HG03457 (cell line): ENCODE results near the gene SLC25A3.
"Not testable (repeated sequence)": the region's sequence is repeated elsewhere in the genome, so short reads cannot be mapped to it uniquely, and the experiment has no call there.

Experiments
- ATAC-seq: cut with Tn5 transposase; IDR thresholded peaks from one replicate; pipeline ENCODE4 v1.9.1; 2021; ENCODE audit warnings: moderate number of reproducible peaks; ENCODE audit not compliant: unreplicated experiment

SLC25A3 gene

GRCh38 chr12:98593351-98594049, at the start of gene SLC25A3:
Gene SLC25A3, plus strand, starts transcription at chr12:98593686. Its CDS starts 293 bp downstream, at chr12:98593979.
- peak; percentile 99 for ATAC-seq

- ATAC-seq = no peak
Measured at GRCh38 chr12:98543701-98544100, 49.8 kb upstream of the SLC25A3 start.

GRCh38 chr12:98544751-98545150, 48.7 kb upstream of the SLC25A3 start:
- ATAC-seq = no peak

- no peak for ATAC-seq
Measured at GRCh38 chr12:98549371-98550110, 43.9 kb upstream of the SLC25A3 start.

GRCh38 chr12:98551787-98552186, 41.7 kb upstream of the SLC25A3 start:
- no peak for ATAC-seq

GRCh38 chr12:98558097-98558496, 35.4 kb upstream of the SLC25A3 start:
- ATAC-seq = not testable (repeated sequence)

GRCh38 chr12:98559666-98560065, 33.8 kb upstream of the SLC25A3 start:
- ATAC-seq = no peak

GRCh38 chr12:98561846-98562245, 31.6 kb upstream of the SLC25A3 start:
- no peak for ATAC-seq

GRCh38 chr12:98572010-98572409, 21.5 kb upstream of the SLC25A3 start:
- no peak for ATAC-seq

- ATAC-seq = no peak
Measured at GRCh38 chr12:98574110-98574509, 19.4 kb upstream of the SLC25A3 start.

GRCh38 chr12:98575013-98575412, 18.5 kb upstream of the SLC25A3 start:
- no peak for ATAC-seq

- ATAC-seq = not testable (repeated sequence)
Measured at GRCh38 chr12:98576795-98577194, 16.7 kb upstream of the SLC25A3 start.

GRCh38 chr12:98578392-98578791, 15.1 kb upstream of the SLC25A3 start:
- ATAC-seq = no peak

- ATAC-seq = no peak
Measured at GRCh38 chr12:98578821-98579220, 14.7 kb upstream of the SLC25A3 start.

- ATAC-seq = no peak
Measured at GRCh38 chr12:98579347-98579746, 14.1 kb upstream of the SLC25A3 start.

- no peak for ATAC-seq
Measured at GRCh38 chr12:98579835-98580234, 13.7 kb upstream of the SLC25A3 start.

- ATAC-seq = no peak
Measured at GRCh38 chr12:98580695-98581094, 12.8 kb upstream of the SLC25A3 start.

- no peak for ATAC-seq
Measured at GRCh38 chr12:98581101-98581500, 12.4 kb upstream of the SLC25A3 start.

- no peak for ATAC-seq
Measured at GRCh38 chr12:98582093-98582492, 11.4 kb upstream of the SLC25A3 start.

GRCh38 chr12:98587084-98587483, 6.4 kb upstream of the SLC25A3 start:
- no peak for ATAC-seq

- ATAC-seq = no peak
Measured at GRCh38 chr12:98591209-98591608, 2.3 kb upstream of the SLC25A3 start.

GRCh38 chr12:98592825-98593322, 612 bp upstream of the SLC25A3 start:
- ATAC-seq = no peak
